ENCODE results near the gene LRRN4CL.
A peak's percentile ranks its signal among the peaks of the same experiment; 100 is the strongest.

Gene LRRN4CL

DNA sequence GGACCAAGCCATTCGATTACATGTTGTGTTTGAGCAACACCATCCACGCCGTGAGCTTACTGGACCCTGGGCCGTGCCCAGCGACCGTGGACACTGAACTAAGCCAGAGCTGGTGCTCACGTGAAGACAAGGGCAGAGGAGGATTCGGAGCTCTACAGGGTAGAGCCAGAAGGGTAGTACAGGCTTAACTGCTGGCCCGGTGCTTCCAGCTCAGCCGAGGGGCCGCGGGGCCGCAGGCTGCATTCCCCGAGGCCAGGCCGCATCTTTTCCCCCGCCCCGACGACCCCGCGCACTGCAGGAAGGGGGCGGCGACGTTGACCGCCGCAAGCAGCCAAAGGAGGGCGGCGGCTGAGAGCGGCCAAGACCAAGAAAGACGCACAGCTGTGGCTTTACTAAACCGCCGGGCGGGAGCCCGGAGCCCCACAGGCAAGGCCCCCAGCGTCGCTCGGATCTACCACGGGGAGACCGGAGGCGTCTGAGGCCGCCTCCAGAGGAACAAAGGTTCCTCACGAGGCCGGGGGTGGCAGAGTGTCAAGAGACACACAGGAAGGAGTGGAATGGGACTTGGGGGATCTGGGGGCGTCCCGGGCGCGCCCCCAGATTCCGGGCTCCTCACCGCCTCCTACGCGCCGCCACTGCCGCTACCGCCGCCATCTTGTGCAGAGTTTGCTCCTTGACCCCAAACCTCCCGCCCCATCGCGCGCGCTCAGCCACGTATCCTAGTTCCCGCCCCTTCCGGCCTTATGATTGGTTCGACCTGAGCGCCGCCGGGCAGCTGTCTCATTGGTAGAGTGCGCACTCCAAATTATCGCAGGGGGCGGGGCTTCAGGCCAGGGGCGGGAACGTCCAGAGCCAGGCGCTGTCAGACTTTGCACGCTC is 43.1 kb downstream of the LRRN4CL start, which contains the start of gene GANAB:
GANAB (minus strand) TSS at position 668 of the 879 bp plus-strand sequence; CDS start at position 654, 14 bp downstream.
- DNase-seq, result peak; percentile 99

DNA sequence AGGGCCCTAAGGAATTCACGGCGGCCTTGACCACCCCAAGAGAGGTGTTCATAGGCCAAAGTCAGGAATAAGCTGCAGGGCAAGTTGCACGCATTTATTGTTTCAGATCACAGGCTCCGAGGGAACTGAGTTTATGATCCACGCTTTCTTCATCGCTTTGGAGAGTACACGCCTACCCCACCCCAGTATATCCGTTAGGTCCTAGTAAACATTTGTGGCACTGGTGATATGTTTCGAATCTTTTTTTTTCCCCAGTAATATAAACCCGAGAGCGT is 43.7 kb downstream of the LRRN4CL start:
- no peak for DNase-seq

DNA sequence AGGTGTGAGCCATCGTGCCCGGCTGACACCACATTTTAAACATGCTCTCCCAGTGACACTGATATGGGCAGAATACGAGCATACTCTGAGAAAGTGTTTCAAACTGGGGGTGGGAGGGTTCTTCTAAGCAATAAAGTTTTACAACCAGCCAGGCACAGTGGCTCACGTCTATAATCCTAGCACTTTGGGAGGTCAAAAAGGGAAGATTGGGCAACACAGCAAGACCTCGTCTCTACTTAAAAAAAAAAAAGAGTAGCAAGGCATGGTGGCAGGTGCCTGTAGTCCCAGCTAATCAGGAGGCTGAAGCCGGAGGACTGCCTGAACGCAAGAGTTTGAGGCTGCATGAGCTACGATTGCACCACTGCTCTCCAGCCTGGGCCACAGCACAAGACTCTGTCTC is 45.1 kb downstream of the LRRN4CL start:
- DNase-seq, result no peak

Data from eye (tissue), 1 donor.